GM12873 (cell line): Measurements from ENCODE around the gene ZNF655.
A peak's percentile ranks its signal among the peaks of the same experiment; 100 is the strongest.

ENCODE experiments used
- CTCF ChIP-seq: IDR thresholded peaks from 2 replicates; pipeline ENCODE4 v1.5.1; 2012; ENCODE audit warnings: low read depth, mild to moderate bottlenecking, moderate library complexity, low read length, control low read depth; ENCODE audit not compliant: insufficient read depth; ENCODE audit errors: missing control alignments

ZNF655 gene

DNA sequence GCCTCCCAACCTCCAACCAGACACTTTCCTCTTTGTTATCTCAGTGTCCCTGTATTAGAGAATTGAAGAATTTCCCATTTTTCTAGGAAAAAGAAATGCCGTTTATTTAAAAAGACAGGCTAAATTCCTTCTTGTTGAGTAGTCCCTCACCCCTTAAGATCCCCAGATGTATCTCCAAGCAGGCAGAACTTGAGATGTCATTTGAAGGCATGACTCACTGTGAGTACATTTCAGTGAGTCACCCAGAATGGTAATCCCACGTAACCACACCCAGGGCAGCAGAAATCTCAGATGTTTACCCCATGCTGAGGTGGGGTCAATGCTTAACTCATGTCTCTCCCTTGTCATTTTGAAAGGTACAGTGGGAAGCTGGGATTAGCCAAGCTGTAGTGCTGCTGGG, 4.4 kb downstream of the ZNF655 start:
- no peak for TF ChIP-seq CTCF

DNA sequence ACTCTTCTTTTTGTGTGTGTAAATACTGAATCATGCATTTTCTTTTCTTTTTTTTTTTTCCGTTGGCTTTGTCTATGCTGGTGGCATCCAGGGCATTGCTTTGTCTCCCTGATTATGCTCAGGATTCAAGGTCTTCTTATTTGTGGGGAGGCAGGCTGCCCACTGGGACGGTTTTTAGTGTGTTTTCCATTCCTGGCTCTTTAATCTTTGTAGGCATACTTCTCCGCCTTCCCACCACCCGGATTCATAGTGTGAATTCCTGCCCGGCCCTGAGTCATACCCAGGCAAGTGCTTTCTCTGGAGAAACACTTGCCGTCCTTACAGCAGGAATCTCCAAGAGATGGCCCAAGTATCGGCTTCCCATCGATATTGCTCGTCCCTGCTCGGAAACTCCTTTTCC, 5.2 kb downstream of the ZNF655 start:
- TF ChIP-seq CTCF: no peak

DNA sequence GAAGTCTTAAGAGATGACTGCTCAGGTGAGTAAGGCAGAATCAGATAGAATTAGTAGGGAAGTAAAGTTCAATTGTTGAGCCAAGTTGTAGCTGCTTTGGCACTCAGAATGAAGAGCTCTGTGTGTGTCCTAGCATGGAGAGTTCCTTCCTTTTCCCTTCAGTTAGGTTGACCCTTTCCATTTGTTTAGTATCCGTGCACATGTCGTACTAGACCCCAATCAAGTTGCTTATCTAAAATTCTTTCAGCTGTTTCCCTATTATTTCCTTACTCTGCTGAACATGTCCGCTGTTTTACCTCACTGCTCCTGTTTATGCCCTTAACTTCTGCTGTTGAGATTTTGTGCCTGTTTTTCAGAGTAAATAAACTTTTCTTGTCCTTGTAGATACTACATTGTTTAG, 13.3 kb downstream of the ZNF655 start:
- TF ChIP-seq CTCF: no peak

DNA sequence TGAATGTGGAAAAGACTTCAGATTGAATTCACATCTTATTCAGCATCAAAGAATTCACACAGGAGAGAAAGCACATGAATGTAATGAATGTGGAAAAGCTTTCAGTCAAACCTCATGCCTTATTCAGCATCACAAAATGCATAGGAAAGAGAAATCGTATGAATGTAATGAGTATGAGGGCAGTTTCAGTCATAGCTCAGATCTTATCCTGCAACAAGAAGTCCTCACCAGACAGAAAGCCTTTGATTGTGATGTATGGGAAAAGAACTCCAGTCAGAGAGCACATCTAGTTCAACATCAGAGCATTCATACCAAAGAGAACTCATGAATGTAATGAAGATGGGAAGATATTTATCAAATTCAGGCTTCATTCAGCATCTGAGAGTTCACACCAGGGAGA, 14.8 kb downstream of the ZNF655 start:
- TF ChIP-seq CTCF: no peak

GRCh38 chr7:99576251-99576650, 17.8 kb downstream of the ZNF655 start:
- TF ChIP-seq CTCF: no peak

DNA sequence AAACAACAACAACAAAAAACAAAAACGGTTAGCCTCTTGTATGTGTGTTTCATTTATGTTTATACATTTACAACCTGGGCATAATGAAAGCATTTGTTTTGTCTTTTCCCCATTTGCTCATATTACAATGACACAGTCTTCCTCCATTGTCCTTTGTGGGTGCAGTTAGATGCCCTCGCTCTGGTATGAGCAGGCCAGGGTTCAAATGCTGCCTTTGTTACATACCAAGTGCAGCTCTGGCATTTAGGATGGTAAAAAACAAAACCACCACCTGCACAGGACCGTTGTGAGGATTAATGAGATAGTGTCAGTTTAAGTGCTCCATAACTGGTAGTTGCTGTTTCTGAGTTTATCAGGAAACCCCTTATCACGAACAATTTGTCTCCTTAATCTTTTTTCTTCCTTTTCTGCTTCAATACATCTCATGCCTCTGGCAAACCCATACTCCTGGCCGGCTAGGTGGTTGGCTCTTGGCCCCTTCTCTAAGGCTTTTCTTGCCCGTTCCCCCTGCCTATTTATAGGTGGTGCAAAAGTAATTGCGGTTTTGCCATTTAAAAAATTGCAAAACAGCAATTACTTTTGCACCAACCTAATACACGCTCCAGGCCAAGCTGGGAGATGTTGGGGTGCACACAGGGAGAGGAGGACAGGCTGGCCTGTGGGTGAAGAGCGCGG, 21.0 kb downstream of the ZNF655 start:
- TF ChIP-seq CTCF: no peak

DNA sequence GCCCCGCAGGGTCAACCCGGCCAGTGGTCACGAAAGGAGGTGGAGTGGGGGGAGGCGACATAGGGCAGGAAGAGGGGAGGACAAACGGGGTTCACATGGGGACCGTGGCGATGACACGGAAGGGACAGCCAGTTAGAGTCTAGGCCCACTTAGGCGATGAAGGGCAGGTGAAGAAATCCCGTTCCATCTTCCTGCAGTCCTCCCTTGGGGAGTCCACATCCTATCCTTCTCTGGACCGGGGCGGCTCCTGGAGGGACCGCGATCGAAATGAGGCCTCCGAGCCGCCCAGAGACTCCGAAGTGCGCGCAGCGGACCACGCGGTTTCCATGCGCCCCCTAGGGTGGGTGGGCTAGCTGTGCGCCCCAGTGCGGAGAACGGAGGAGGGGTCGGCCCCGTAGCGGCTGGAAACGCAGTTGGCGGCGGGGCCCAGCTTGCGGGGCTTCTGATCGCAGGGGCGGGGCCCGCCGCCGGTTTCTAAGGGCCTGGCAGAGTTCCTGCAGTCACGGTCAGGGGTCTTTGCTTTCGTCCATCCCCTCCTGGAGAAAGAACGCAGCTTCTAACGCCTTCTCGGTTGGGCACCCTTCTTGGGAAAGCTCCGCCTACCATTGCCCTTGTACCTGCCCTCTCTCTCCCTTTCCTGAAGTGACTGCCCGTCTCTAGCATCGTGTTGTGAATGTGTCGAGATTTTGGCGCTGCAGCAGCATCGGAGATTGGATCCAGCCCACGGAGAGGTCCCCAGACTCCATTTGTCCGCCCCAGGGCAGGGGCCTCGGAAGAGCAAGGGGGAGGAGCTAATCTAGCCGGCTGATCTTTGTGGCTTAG, 21.7 kb downstream of the ZNF655 start:
- peak; percentile 46 for TF ChIP-seq CTCF
